8988T (cell line): ENCODE results near the gene COL6A5.
A peak's percentile ranks its signal among the peaks of the same experiment; 100 is the strongest.
"Not testable (repeated sequence)": the region's sequence is repeated elsewhere in the genome, so short reads cannot be mapped to it uniquely, and the experiment has no call there.

Experiments used
- DNase-seq: peaks from one replicate; pipeline ENCODE4 v3.0.0; 2011

Gene COL6A5

GRCh38 chr3:130386604-130387263 is 41.3 kb downstream of the COL6A5 start:
- no peak for DNase-seq

DNA sequence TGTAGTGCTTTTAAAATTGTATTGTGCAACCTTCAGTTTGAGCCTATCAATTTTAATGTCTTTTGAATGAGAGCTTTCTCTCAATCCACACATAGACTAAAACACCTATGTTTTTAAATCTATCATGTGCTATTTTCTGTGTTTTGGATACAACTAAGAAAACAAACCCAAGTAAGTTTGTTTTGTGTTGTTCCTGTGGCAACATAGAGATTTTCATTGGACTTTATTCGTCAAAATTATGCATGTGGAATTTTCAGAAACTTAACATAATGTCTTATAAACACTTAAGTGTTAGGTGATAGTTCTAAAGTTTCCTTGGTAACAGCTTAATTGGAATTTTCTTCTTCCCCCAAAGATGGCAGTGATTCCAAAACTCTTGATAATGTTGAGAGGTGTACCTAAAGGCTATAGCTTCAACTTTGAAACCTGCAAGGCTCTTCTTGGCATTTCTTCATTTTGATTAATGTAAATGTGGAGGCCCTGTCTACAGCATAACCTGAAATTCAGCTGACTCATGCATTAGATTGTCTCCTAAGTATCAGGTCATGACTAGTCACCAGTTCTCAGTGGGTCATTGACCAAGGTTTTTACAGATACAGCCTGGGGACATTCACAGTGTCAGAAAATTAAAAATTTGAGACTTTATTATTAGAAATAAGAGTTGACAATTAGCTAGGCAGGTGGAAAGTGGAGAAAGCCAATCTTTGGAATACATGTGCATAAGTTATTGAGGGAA is 44.4 kb downstream of the COL6A5 start:
- DNase-seq, result no peak

DNA sequence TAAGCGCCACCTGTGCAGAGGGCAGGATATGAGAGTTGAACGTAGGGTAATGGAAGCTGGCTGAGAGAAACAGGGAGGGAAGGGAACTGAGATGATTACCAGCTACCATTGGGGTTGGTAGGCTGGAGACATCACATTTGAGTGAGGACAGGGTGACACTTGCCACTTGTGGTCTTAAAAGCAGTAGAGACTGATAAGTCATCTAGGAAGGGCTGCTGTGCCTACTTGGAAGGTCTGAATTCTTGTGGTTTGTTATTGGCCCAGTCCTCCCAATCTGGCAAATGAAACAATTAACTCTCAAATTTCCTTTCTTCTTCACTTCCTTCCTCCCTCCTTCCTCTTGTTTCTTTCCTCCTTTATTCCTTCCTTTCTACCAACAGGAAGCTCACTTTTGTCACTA is 46.8 kb downstream of the COL6A5 start:
- DNase-seq, result no peak

DNA sequence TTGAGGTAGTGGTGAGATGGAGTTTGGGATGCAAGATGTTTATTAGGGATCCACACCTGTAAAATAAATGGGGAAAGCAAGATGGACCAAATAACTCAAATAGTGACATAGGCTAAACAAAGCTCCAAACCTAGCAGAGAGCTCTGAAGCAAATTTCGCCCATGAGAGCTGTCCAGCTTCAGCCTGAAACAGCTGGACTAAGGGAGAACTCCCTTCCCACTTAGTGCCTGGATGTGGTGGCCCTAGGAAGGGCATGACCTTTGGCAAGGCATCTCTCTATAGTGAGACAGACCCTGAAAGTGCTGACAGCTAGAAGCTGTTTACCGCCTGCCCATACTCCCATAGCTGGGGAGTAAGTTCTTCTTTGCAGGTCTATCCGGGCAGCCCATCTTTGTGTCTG is 48.1 kb downstream of the COL6A5 start:
- no peak for DNase-seq

- DNase-seq, result no peak
Observed at GRCh38 chr3:130395331-130395730, 49.9 kb downstream of the COL6A5 start.

DNA sequence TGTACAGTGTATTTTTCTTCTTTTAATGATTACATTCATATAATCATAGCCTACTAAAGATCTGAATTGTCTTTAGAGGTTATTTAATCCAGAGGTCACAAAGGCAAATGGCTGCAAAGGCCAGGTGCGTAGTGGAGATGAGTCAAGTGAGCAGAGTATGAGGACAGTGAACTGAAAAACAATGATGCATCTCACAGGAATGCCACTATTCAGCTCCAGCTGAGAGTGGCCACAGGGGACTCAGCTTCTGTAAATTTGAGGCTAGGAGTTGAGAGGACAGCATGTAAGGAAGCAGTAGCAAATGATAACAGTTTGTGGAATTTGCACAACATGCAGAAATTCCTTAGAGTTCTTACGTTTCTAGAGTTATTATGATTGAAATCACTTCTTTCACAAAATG is 50.4 kb downstream of the COL6A5 start:
- peak; percentile 21 for DNase-seq

- no peak for DNase-seq
Observed at GRCh38 chr3:130404401-130404800, 58.9 kb downstream of the COL6A5 start.

- no peak for DNase-seq
Observed at GRCh38 chr3:130405956-130406355, 60.5 kb downstream of the COL6A5 start.

GRCh38 chr3:130408253-130408652 is 62.8 kb downstream of the COL6A5 start:
- not testable (repeated sequence) for DNase-seq

DNA sequence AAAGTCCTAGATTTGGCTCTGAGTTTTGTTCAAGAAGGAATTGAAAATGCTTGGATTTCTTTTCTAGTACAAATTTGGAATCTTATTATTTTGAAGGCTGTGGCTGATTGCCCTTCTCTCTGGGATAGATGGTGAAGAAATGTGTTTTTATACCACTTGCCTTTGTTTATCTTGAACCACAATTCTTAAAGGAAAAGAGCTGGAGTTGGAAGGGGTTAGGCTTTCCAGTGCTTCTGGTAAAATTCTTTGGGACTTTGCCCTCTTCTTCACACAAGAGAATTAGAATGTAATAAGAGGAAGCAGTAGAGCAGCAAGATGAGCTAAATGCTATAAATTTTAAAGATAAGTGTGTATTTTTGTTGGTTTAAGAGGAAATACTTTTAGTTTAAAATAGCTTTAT is 65.8 kb downstream of the COL6A5 start:
- DNase-seq, result no peak

- no peak for DNase-seq
Observed at GRCh38 chr3:130412991-130413560, 67.6 kb downstream of the COL6A5 start.

DNA sequence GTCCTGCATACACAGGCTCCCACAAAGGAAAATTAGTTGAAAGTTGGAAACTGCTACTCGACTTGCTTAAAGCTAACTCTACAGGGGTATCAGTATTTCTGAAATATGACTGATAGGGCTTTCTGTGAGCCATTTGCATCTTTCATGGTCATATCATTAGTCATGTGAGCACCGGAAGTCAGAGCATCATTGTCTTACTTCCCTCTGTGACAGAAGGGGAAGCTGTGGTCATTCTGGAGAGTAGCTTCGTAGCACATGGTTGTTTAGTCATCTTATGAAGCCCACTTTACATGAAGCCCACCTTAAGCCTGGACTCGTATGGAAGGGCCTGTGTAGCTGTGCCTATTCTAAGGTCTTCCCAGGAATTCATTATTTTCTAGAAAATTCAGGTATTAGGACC is 69.0 kb downstream of the COL6A5 start:
- no peak for DNase-seq

DNA sequence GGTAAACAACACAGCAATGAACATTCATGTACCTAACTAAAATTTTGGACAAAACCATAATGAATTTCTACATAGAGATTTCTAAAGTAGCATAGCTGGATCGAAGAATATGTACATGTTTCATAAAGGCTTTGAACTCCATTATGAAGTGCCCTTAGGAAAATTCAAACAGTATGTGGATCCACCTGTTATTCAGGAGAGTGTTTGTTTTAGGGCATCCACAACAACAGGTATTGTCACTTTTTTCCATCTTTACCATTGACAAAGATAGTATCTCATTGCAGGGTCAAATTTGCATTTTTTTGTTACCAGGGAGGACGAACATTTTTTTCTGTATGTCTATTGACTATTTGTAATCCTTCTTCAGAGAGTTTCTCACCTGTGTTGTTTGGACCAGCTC is 75.0 kb downstream of the COL6A5 start:
- DNase-seq, result no peak

GRCh38 chr3:130423064-130423463 is 77.6 kb downstream of the COL6A5 start:
- DNase-seq, result no peak

- no peak for DNase-seq
Observed at GRCh38 chr3:130424837-130425236, 79.4 kb downstream of the COL6A5 start.

DNA sequence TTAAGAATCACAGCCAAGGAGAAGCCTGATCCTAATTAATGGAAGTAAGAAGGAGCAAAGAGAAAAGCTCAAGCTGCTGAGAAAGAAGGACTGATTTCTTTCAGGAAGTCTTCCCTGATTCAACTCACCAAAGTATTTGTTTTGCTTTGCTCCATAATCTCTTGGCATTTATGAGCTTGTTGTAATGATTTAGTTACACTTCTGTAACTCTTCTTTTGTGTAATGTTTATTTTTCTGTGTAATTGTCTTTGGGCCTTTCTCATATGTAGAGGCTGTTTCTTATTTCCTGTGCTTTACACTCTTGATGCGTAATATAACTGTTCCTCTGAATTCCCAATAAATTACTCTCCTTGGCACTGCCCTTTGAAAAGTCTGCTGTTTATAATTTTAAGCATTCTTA is 80.0 kb downstream of the COL6A5 start:
- no peak for DNase-seq

- no peak for DNase-seq
Observed at GRCh38 chr3:130426206-130426605, 80.7 kb downstream of the COL6A5 start.

DNA sequence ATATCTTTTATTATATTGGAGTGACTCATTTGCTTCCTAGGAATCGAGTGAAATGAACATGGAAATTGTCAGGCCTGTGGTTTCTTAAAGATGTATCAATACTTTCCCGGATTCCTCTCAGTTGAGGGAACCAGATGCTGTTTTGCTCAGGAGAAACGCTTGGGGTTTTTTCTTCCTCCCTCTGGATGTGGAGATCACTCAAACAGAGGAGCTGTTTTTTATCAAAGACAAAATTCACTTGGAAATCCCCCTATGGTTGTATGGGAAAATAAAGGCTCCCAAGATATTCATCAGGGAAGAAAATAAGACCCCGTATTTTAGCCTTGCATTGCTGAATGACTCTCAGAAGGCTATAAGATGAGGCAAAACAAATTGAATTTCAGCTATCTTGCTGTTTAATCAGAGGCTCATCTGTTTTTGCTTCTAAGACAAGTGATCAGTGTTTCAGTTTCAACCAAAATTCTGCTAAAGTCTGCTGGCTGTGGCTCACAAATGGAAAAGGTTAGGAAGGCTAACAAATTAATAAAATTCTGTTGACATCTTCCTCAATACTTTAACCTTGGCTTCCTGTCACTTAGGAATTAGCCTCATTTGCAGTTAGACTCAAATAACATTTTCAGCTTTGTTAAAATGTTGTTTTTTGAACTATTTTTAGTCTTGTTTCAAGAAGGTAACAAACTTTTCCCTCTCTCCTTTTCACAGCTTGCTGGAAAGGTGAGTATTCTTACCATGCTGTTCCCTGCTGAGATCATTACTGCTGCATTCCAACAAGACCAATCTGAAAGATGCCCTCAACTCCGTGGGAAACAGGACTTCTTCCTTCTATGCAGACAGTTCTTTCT is 83.6 kb downstream of the COL6A5 start:
- no peak for DNase-seq

GRCh38 chr3:130429713-130430023 is 84.2 kb downstream of the COL6A5 start:
- no peak for DNase-seq

- no peak for DNase-seq
Observed at GRCh38 chr3:130430266-130430665, 84.8 kb downstream of the COL6A5 start.

DNA sequence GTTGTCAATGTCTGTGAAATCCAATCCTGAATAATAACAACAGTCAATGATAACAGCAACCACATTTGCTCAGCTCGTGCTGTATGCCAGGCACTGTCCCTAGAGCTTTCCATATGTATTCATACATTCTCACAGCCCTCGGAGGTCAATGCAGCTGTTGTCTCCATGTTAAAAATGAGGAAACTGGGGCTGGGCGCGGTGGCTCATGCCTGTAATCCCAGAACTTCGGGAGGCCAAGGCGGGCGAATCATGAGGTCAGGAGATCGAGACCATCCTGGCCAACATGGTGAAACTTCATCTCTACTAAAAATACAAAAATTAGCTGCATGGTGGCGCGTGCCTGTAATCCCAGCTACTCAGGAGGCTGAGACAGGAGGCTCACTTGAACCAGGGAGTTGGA is 86.6 kb downstream of the COL6A5 start:
- not testable (repeated sequence) for DNase-seq

- no peak for DNase-seq
Observed at GRCh38 chr3:130433306-130433705, 87.8 kb downstream of the COL6A5 start.

GRCh38 chr3:130442284-130442683 is 96.8 kb downstream of the COL6A5 start:
- no peak for DNase-seq

DNA sequence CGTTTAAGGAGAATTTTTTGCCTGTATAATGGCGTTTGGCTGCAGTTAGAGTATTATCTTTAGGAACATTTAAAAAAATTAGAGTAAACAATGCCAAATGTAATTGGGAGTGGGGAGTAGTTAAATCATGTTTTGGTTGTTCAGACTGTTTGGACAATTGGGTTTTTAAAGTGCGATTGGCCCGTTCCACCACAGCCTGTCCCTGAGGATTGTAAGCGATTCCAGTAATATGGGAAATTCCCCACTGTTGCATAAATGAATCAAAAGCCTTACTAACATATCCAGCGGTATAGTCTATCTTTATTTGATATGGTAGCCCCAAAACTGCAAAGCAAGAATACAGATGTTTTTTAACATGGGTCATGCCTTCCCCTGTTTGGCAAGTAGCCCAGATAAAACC is 101.4 kb downstream of the COL6A5 start:
- DNase-seq, result not testable (repeated sequence)
